IPS-20b (cell line): ENCODE data around the gene SPRED3.
"Not testable (repeated sequence)": the region's sequence is repeated elsewhere in the genome, so short reads cannot be mapped to it uniquely, and the experiment has no call there.

ENCODE experiments used
- H3K27ac ChIP-seq: one replicate; pipeline ENCODE4 v1.5.1; 2013; ENCODE audit warnings: low read length
- H3K27me3 ChIP-seq: 2 replicates; pipeline ENCODE4 v1.6.1; 2013; ENCODE audit warnings: mild to moderate bottlenecking, low read length, inconsistent platforms; ENCODE audit not compliant: insufficient read depth
- H3K36me3 ChIP-seq: 2 replicates; pipeline ENCODE4 v1.6.1; 2013; ENCODE audit warnings: low read depth, mild to moderate bottlenecking, inconsistent platforms, low read length, moderate library complexity; ENCODE audit not compliant: insufficient read depth
- H3K4me1 ChIP-seq: 2 replicates; pipeline ENCODE4 v1.6.1; 2013; ENCODE audit warnings: mild to moderate bottlenecking, control low read depth, inconsistent platforms, low read length, moderate library complexity; ENCODE audit not compliant: insufficient read depth
- H3K4me3 ChIP-seq: 2 replicates; pipeline ENCODE4 v1.5.1; 2013; ENCODE audit warnings: mild to moderate bottlenecking, low read length, inconsistent platforms
- H3K9ac ChIP-seq: 2 replicates; pipeline ENCODE4 v1.6.1; 2013; ENCODE audit warnings: low read depth, mild to moderate bottlenecking, inconsistent platforms, low read length, moderate library complexity
- H3K9me3 ChIP-seq: 2 replicates; pipeline ENCODE4 v1.6.1; 2013; ENCODE audit warnings: mild to moderate bottlenecking, low read depth, low read length, inconsistent platforms; ENCODE audit not compliant: insufficient read depth

SPRED3 gene

DNA sequence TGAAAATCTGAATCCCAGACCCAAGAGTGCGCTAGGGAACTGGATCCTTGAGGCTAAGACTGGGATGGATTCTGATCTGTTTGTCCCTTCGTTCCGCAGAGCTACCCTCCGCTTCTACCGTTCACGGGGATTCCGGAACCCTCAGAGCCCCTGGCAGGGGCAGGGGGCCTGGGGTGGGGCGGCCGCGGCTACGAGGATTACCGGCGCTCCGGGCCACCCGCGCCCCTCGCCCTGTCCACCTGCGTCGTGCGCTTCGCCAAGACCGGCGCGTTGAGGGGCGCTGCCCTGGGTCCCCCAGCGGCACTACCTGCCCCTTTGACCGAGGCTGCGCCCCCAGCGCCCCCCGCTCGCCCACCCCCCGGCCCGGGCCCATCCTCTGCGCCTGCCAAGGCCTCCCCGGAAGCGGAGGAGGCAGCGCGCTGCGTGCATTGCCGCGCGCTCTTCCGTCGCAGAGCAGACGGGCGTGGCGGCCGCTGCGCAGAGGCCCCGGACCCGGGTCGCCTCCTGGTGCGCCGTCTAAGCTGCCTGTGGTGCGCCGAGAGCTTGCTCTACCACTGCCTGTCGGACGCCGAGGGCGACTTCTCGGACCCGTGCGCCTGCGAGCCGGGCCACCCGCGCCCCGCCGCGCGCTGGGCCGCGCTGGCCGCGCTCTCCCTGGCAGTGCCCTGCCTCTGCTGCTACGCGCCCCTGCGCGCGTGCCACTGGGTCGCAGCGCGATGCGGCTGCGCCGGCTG lies 7.1 kb downstream of the SPRED3 start:
- peaks cover 39% of the 10 kb centered on the region for H3K27me3 ChIP-seq
- no peaks in the 10 kb centered on the region for H3K9me3 ChIP-seq
- peaks cover 12% of the 10 kb centered on the region for H3K4me1 ChIP-seq
- H3K9ac ChIP-seq = no peak overlapping the region
- no peak overlapping the region for H3K27ac ChIP-seq
- H3K4me3 ChIP-seq = no peak overlapping the region
- H3K36me3 ChIP-seq = peaks cover 23% of the 10 kb centered on the region

DNA sequence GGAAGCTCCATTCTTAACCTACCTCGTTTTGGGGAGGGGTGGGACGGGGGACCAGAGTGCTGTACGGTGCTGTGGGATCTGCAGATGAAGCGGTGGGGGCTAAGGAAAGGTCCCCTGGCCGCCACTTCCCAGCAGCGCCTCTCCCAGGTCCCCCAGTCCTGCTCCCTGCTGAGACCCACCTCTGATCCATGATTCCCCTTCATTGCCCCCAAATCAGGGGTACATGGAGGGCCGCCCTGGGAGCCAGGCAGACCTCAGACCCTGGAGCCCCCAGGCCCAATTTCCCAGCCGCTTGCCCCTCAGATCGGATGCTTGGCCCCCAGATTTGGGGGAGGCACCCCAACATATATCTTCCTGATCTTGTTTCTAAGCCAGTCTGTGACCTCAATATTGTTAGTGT lies 10.6 kb downstream of the SPRED3 start:
- peaks cover 5% of the 10 kb centered on the region; the same call in 1 of the 2 replicates for H3K4me1 ChIP-seq
- H3K27me3 ChIP-seq = peaks cover 56% of the 10 kb centered on the region
- H3K9ac ChIP-seq = no peak overlapping the region
- H3K36me3 ChIP-seq = peaks cover 8% of the 10 kb centered on the region; the same call in 1 of the 2 replicates
- no peaks in the 10 kb centered on the region for H3K9me3 ChIP-seq
- no peak overlapping the region for H3K27ac ChIP-seq
- H3K4me3 ChIP-seq = no peak overlapping the region

DNA sequence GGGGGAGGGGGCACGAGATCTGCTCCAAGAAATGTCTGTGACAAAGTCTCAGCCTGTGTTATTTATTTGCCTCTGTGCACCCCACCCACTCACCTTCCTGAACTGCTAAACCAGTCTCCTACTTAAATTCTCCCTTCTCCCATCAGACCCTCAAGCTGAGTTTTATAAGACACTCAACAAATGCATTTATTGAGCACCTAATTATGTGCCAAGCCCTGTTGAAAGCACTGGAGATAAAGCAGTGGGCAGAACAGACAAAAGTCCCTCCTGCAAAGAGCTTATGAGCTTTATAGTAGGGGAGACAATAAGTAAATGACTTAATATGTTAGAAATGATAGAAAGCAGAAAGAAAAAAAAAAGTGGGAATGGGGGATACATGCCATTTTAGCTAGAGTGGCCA lies 11.0 kb downstream of the SPRED3 start:
- Histone ChIP-seq H3K9me3 (no peaks in the 10 kb centered on the region), H3K36me3 (peaks cover 8% of the 10 kb centered on the region; the same call in 1 of the 2 replicates), H3K4me3 (no peak overlapping the region), H3K9ac (no peak overlapping the region), H3K27ac (no peak overlapping the region), H3K27me3 (peaks cover 56% of the 10 kb centered on the region), H3K4me1 (peaks cover 5% of the 10 kb centered on the region; the same call in 1 of the 2 replicates)

DNA sequence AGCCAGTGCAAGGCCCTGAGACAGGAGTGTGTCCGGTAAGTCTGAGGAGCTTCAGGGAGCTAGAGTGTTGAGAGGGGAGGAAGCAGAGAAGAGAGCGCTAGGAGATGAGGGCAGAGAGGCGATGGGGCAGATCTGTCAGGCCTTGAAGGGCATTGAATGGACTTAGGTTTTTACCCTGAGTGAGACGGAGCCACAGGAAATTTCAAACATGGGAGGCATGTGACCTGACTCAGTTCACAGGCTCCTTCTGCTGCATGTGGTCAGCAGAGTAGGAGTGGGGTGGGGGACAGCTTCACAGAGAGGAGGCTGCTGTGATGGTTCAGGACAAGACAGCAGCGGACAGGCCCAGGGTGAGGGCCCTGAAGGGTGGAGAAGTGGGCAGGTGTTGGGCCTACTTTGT lies 11.9 kb downstream of the SPRED3 start:
- H3K4me1 ChIP-seq = no peaks in the 10 kb centered on the region
- no peak overlapping the region for H3K4me3 ChIP-seq
- no peak overlapping the region for H3K9ac ChIP-seq
- H3K27ac ChIP-seq = no peak overlapping the region
- no peaks in the 10 kb centered on the region for H3K9me3 ChIP-seq
- peaks cover 8% of the 10 kb centered on the region; the same call in 1 of the 2 replicates for H3K36me3 ChIP-seq
- H3K27me3 ChIP-seq = peaks cover 56% of the 10 kb centered on the region

DNA sequence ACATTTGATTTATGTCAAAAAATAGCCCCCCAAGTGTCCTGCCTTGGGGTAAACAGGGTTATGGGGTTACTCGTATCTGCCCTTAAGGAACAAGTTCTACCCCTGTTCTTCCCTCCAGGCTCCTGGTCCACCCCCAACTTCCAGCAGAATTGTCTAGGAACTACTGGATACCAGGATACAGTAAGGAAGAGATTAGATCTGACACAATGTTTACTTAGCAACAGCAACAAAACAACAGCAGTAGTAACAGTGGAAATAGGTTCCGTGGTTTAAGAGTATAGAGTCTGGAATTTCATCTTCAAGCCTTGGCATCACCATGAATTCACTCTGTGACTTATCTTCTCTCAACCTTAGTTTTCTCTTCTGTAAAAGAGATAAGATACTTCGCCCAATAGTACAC lies 12.7 kb downstream of the SPRED3 start:
- H3K4me1 ChIP-seq = no peaks in the 10 kb centered on the region
- no peak overlapping the region for H3K27ac ChIP-seq
- H3K36me3 ChIP-seq = peaks cover 6% of the 10 kb centered on the region; the same call in 1 of the 2 replicates
- no peaks in the 10 kb centered on the region for H3K9me3 ChIP-seq
- H3K27me3 ChIP-seq = peaks cover 56% of the 10 kb centered on the region
- no peak overlapping the region for H3K4me3 ChIP-seq
- H3K9ac ChIP-seq = no peak overlapping the region

DNA sequence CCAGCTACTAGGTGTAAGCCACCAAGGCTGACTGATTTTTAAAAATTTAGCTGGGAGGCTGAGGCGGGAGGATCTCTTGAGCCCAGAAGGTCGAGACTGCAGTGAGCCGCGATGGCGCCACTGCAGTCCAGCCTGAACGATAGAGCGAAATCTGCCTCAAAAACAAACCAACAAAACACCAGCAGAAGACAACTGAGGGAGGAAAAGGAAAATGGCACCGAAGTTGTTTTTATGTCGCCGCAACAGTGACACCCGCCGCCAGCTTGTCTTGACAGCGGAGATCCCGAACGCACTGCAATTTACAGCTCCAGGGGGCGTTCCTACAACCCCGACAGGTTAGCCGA lies 14.1 kb downstream of the SPRED3 start:
- H3K27ac ChIP-seq = no peak overlapping the region
- peak overlapping the region; percentile 47 for H3K4me3 ChIP-seq
- H3K9ac ChIP-seq = no peak overlapping the region
- no peaks in the 10 kb centered on the region for H3K36me3 ChIP-seq
- no peaks in the 10 kb centered on the region for H3K4me1 ChIP-seq
- H3K27me3 ChIP-seq = peaks cover 45% of the 10 kb centered on the region
- H3K9me3 ChIP-seq = no peaks in the 10 kb centered on the region

DNA sequence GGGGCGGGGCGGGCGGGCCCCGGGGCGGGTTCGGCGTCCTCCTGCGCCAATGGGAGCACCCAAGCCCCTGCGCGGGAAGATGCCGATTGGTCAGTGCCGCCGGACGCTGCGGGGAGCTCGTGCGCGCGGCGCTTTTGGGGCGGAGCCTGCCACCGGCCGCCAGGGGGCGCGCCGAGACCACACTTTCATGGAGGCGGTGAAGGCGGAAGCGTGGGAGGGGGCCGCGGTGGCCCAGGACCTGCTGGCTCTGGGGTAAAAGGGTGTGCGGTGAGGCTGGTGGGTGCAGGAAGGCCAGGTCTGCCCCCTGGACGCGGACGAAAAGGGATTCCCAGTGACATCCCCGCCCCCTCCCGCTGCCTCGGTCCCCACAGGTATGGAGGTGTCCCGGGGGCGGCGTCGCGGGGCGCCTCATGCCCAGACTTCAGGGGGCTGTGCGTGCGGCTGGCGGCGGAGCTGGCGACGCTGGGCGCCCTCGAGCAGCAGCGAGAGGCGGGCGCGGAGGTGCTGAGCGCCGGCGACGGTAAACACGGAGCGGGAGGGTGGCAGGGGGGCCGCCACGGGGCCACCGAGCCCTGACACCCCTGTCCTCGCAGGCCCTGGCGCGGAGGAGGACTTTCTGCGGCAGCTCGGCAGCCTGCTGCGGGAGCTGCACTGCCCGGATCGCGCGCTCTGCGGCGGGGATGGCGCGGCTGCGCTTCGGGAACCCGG lies 14.6 kb downstream of the SPRED3 start, which contains the start of gene FAM98C:
Gene FAM98C (plus strand): TSS at position 127 of the 708 bp plus-strand sequence. CDS start 61 bp downstream, at position 188.
- H3K36me3 ChIP-seq = no peaks in the 10 kb centered on the region
- no peaks in the 10 kb centered on the region for H3K9me3 ChIP-seq
- H3K27me3 ChIP-seq = peaks cover 41% of the 10 kb centered on the region
- H3K9ac ChIP-seq = no peak within 1 kb of the TSS
- no peak within 1 kb of the TSS for H3K27ac ChIP-seq
- peak within 1 kb of the TSS; percentile 71 for H3K4me3 ChIP-seq
- no peaks in the 10 kb centered on the region for H3K4me1 ChIP-seq

DNA sequence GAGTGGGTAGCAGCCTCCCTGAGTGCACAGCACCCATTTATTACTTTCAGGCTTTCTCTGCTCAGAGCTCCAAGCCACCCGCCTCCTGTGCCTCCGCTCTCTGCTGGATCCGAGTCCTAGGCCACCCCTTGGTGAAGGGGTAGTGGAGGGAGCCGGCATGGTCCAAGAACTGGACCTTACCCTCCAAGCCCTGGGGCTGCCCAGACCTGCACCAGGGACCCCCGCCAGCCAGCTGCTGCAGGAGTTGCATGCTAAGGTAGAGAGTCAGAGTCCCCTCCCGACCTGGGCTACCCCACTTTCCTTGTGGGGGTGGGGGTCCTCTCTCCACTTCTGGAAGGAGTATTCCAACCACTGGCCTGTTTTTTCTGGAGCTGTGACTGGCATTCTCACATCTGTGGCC lies 16.4 kb downstream of the SPRED3 start:
- H3K9ac ChIP-seq = no peak overlapping the region
- no peaks in the 10 kb centered on the region for H3K9me3 ChIP-seq
- peaks cover 23% of the 10 kb centered on the region for H3K27me3 ChIP-seq
- no peaks in the 10 kb centered on the region for H3K4me1 ChIP-seq
- H3K4me3 ChIP-seq = no peak overlapping the region
- H3K36me3 ChIP-seq = no peaks in the 10 kb centered on the region
- no peak overlapping the region for H3K27ac ChIP-seq

DNA sequence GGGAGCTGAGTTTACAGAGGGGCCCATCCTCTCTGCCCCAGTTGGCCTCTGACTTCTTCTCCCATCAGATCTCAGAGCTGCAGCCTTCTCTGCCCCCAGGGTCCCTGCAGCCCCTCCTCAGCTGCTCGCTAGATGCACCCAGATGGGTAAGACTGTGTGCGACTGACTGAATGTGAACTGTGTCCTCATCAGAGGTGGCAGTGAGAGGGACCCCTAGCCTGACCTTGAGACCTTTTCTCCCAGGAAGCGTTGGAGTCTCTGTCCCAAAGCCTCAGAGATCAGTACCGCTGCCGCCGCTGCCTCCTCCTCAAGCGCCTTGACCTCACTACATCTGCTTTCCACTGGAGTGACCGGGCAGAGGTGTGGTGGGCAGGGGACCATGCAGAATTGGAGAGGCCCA lies 16.8 kb downstream of the SPRED3 start:
- Histone ChIP-seq H3K4me3 (no peak overlapping the region), H3K9me3 (no peaks in the 10 kb centered on the region), H3K9ac (no peak overlapping the region), H3K4me1 (no peaks in the 10 kb centered on the region), H3K27me3 (peaks cover 19% of the 10 kb centered on the region), H3K27ac (no peak overlapping the region), H3K36me3 (no peaks in the 10 kb centered on the region)

DNA sequence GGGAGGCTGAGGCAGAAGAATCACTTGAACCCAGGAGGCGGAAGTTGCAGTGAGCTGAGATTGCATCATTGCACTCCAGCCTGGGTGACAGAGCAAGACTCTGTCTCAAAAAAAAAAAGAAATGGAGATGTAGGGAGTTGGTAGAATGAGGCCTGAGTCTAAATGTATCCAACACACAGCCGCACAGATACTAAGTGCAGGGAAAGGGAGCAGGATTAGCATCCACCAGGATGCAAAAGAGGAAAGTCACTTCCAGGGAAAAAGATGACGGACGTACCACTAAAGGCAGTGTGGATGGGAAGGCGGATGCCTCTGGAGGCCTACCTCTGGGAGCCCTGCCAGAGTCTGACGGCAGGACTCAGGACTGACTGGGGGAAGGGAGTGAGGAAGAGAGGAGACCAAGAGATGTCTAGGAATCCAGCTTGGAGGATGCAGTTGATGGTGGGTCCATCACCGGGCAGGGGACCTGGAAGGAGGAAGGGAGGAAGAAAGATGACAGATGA lies 21.2 kb downstream of the SPRED3 start:
- Histone ChIP-seq H3K9me3 (no peaks in the 10 kb centered on the region), H3K27ac (no peak overlapping the region), H3K27me3 (no peaks in the 10 kb centered on the region), H3K4me1 (no peaks in the 10 kb centered on the region), H3K9ac (no peak overlapping the region), H3K4me3 (no peak overlapping the region), H3K36me3 (no peaks in the 10 kb centered on the region)

DNA sequence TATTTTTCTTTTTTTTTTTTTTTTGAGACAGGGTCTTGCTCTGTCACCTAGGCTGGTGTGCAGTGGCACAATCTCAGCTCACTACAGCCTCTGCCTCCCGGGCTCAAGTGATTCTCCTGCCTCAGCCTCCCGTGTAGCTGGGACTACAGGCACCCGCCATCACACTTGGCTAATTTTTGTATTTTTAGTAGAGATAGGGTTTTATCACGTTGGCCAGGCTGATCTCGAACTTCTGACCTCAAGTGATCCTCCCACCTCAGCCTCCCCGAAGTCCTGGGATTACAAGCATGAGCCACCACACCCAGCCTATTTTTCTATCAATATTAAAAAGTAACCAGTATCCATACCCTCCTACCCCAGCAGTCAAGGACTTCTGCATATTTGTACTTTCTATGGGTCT lies 21.9 kb downstream of the SPRED3 start:
- not testable (repeated sequence) for H3K9ac ChIP-seq, H3K27ac ChIP-seq, H3K9me3 ChIP-seq

More for the DNA sequence above, 21.9 kb downstream of the SPRED3 start:
- H3K27me3 ChIP-seq, H3K4me1 ChIP-seq, H3K36me3 ChIP-seq, H3K4me3 ChIP-seq: not testable (repeated sequence)
